AG10803 (cell line): ENCODE measurements around the gene MPZL1.

Experiments used
- DNase-seq: peaks from one replicate; pipeline ENCODE4 v3.0.0; 2010; ENCODE audit warnings: low read depth
- H3K4me3 ChIP-seq: 2 replicates; pipeline ENCODE4 v1.5.1; 2011; ENCODE audit warnings: mild to moderate bottlenecking, low read length, control low read depth
- CTCF ChIP-seq: conservative IDR thresholded peaks from 2 replicates; pipeline ENCODE4 v1.5.1; 2011; ENCODE audit warnings: mild to moderate bottlenecking, low read length, control low read depth, inconsistent platforms

MPZL1 gene

GRCh38 chr1:167808104-167808503, 86.3 kb downstream of the MPZL1 start:
- no peak for TF ChIP-seq CTCF
- no peak for DNase-seq

GRCh38 chr1:167808690-167809089, 86.9 kb downstream of the MPZL1 start:
- no peak for TF ChIP-seq CTCF
- DNase-seq, result peak; percentile 43
- no peak overlapping the region for H3K4me3 ChIP-seq

More at GRCh38 chr1:167808104-167808503, 86.3 kb downstream of the MPZL1 start:
- no peak overlapping the region for H3K4me3 ChIP-seq

GRCh38 chr1:167812972-167813371, 91.2 kb downstream of the MPZL1 start:
- DNase-seq, result no peak
- no peak overlapping the region for H3K4me3 ChIP-seq
- TF ChIP-seq CTCF, result no peak

- no peak overlapping the region for H3K4me3 ChIP-seq
- TF ChIP-seq CTCF, result no peak
- DNase-seq, result no peak
Measured at GRCh38 chr1:167815650-167816049, 93.9 kb downstream of the MPZL1 start.

- TF ChIP-seq CTCF, result no peak
- H3K4me3 ChIP-seq, result no peak overlapping the region
- peak; percentile 95 for DNase-seq
Measured at GRCh38 chr1:167819849-167820683, 98.3 kb downstream of the MPZL1 start.

- DNase-seq, result no peak
- no peak for TF ChIP-seq CTCF
- H3K4me3 ChIP-seq, result no peak overlapping the region
Measured at GRCh38 chr1:167820684-167821355, 99.0 kb downstream of the MPZL1 start.

GRCh38 chr1:167821356-167821685, 99.5 kb downstream of the MPZL1 start:
- no peak overlapping the region for H3K4me3 ChIP-seq
- DNase-seq, result no peak
- no peak for TF ChIP-seq CTCF
